HT1080 (cell line): Measurements from ENCODE around the gene RPS6KA5. TPM values are rescaled to one million over a fixed set of nuclear protein-coding genes. Genes with fewer than 3 reads are reported as not detected.
A peak's percentile ranks its signal among the peaks of the same experiment; 100 is the strongest.
"Not testable (repeated sequence)": the region's sequence is repeated elsewhere in the genome, so short reads cannot be mapped to it uniquely, and the experiment has no call there.

ENCODE experiments used
- DNase-seq: peaks from one replicate; pipeline ENCODE4 v3.0.0-alpha.2; 2015; ENCODE audit warnings: low read depth
- total RNA-seq: library from RNA; depleted of rRNA; stranded (reverse); fragments of >200 nt; shearing (Covaris generic); gene quantifications from 2 replicates; pipeline ENCODE4 v1.2.3, GENCODE V29; 2014

The RPS6KA5 gene
- total RNA-seq, 1 experiment from 2014 or later = 3.6 TPM

DNA sequence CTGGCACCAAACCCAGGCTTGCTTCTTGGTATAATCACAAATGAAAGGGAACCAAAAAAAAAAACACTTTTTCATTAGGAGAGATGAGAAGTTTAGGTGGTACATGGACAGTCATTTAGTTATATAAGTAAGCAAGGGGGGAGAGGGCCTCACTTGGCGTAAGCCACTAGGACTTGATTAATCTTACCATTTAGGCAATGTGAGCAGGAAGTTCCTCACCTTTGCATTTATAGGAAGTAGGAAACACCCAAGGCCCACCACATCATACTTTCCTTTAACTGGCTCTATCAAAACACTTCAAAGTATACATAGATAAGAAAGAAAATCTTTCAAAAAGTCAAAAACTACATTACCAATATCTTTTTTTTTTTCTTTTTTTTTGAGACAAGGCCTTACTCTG lies 6.7 kb upstream of the RPS6KA5 start:
- no peak for DNase-seq

DNA sequence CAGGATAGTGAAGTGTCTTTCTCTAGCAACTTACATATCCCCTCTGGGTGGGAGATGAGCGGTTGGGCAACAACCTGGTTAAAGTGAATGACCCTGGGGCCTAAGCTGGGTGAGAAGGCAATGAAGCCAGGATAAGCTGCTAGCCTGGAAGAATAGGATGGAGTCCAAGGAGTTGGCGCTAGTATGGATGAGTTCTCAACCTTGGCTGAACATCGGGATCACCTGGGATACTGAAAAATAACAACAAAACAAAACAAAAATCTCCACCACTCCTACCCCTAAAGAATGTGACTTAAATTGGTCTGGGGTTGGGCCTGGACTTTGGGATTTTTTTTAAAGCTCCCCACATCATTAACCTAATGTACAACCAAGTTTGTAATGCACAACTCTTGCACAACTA lies 4.8 kb upstream of the RPS6KA5 start:
- DNase-seq = no peak

DNA sequence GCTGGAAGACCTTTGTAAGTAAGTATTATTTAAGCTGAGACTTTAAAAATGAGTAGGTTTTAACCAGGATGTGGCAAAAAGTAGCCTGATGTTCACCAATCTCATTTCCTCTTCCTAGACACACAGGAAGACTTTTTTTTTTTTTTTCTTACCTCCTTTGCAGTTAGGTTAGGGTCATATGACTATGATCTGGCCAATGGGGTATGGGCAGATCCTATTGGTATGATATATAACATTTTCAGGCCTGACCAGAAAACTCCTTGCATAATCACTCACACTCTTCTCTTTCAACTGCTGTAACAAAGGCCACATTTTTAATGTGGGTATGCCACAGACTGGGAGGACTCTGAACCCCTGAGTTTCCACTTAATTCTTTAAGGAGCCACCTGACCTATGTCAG lies 2.7 kb upstream of the RPS6KA5 start:
- DNase-seq = peak; percentile 69

- DNase-seq = no peak
Measured at GRCh38 chr14:91062600-91062999, 2.2 kb upstream of the RPS6KA5 start.

GRCh38 chr14:91061056-91061887 lies 831 bp upstream of the RPS6KA5 start:
- no peak for DNase-seq

DNA sequence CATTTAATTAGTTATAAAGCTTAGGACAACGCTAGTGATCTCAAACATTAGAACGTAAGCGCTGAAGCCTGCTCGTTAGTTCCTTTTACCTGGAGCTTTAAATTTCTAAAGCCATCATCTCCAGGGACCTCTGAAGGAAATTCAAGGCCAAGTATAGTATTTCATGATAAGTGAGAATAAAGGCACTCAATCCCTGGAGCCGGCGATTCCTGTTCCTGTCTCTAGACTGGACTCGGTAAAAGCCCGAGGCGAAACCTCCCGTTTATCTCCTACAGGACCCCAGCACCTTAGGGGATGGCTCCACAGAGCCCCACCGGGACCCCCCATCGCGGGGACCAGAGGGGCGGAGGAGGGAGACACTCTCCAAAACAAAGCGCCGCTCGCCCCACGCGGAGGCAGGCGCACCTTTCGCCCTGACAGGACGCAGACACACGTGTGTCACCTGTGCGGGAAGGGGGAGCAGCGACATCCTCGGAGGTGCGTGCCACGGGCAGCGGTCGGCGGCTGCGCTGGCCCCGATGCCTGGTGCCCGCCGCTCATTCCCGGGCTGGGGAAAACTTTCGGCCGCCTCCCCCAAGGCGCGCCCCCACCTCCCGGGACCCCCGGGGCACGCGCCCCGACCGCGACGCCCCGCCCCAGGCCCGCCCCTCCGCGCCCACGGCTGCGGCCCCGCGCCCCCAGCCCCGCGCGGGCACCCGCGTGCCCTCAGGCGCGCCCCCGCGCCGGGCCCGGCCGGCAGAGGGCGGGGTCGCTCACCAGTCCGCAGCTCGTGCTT lies 678 bp downstream of the RPS6KA5 start:
- peak; percentile 13 for DNase-seq

GRCh38 chr14:91058042-91058581 lies 2.3 kb downstream of the RPS6KA5 start:
- peak; percentile 37 for DNase-seq

- no peak for DNase-seq
Measured at GRCh38 chr14:91056361-91056760, 4.1 kb downstream of the RPS6KA5 start.

DNA sequence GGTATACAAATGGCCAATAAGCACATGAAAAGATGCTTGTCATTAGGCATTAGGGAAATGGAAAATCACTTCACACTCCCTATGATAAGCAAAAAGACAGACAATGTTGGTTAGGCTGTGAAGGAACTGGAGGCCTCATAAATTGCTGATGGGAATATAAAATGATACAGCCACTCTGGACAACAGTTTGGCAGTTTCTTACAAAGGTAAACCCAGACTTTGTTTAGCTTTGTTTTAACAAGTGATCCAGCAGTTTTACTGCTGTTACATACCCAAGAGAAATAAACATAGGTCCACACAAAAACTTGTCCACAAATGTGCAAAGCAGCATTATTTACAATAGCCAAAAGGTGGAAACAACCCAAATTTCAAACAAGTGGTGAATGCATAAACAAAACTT lies 5.4 kb downstream of the RPS6KA5 start:
- DNase-seq = no peak

- no peak for DNase-seq
Measured at GRCh38 chr14:91048676-91049075, 11.8 kb downstream of the RPS6KA5 start.

DNA sequence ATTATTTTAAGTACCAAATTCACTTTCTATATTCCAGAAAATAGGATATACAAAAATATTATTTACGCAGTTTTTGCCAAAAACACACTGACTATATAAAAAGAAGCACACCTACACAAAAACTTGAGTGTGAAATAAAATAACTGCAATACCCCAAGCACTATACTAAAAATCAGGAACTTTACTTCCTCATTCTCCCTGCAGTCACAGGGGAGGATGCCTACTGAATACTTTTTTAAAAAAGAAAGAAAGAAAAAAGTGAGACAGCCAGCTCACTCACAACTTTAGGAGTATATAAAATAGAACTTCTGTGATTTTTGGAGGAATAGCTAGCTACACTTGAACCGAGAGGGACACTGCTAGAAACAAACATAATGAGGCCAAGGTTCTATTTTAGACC lies 12.2 kb downstream of the RPS6KA5 start:
- DNase-seq = no peak

DNA sequence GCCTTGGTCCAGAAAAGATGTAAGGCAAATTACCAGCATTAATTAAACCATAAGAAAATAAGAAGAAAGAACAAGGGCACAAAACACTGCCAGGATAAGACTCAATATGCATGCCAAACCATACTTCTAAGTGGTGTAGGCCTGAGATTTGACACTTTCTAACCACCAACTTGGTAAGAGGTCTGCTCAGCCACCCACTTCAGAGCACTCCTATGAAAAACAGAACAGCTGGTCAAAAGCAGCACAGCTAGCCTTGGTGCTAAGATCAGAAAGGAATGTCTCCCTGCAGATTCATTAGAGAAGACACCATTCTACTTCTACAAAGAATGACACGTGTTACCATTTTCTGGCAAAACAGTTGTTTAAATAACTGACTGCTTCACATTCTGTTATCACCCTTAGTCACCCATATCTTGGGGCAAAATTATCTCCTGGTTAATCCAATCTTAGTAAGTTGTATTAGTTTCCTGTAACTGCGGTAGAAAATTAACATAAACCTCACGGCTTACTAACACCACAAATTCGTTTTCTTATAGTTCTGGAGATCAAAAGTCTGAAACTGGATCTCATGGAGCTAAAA lies 13.2 kb downstream of the RPS6KA5 start:
- no peak for DNase-seq

DNA sequence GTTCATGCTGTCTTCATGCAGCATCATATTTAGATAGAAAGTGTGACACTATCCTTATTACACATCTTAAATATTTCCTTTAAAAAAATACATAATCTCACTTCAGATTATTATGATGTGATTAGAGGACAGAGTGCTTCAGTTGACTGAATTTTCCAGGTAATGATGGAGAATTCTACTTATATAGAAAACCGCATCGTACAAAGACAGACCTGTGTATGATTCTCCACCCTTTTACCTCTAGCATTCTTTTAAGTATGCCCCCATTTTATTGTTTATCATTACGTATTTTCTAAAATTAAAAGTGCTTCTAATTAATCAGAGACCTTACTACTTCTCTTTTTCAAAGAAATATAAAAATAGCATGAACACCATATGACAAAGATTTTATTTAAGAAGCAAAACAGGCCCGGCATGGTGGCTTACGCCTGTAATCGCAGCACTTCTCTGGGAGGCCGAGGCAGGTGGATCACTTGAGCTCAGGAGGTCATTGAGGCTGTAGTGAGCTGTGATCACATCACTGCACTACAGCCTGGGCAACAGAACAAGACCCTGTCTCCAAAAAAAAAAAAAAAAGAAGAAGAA lies 13.9 kb downstream of the RPS6KA5 start:
- no peak for DNase-seq

GRCh38 chr14:91041450-91041849 lies 19.0 kb downstream of the RPS6KA5 start:
- DNase-seq = no peak

DNA sequence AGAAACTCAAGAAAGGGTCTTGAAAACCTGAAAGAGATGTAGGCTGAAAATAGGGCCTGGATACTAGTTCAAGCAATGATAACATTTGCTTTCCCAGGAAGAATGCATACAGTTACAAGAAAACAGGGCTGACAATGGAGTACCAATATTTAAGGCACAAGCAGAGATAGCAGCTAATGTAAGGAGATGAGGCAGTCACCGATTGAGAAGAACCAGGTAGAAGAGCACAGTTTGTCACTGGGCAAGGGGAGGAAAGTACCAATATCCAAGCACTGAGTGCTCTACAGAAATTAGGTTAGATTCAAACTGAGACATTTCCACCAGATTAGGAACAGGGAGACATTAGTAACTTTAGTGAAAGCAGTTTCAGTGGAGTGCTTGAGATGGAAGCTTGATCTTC lies 19.9 kb downstream of the RPS6KA5 start:
- no peak for DNase-seq

- DNase-seq = peak; percentile 17
Measured at GRCh38 chr14:91038439-91038838, 22.0 kb downstream of the RPS6KA5 start.

- no peak for DNase-seq
Measured at GRCh38 chr14:91036741-91037469, 23.5 kb downstream of the RPS6KA5 start.

DNA sequence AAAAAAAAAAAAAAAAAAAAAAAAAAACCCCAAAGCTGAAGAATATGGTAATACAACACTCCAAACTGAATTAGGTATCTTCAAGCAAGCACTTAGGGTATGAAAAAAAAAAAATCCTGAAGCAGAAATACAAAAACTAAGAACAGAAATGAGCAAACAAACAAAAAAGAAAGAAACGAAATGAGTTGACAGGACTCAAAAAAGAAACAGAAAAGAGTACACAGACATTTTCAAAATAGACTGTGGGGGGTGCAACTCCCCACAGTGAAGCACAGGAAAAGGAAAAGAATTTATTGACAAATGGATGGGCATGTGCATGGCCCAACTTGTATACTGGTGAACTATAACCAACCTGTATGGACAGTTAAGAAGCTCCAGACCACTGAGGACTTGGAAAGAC lies 24.6 kb downstream of the RPS6KA5 start:
- DNase-seq = no peak

- not testable (repeated sequence) for DNase-seq
Measured at GRCh38 chr14:91034379-91034778, 26.1 kb downstream of the RPS6KA5 start.

DNA sequence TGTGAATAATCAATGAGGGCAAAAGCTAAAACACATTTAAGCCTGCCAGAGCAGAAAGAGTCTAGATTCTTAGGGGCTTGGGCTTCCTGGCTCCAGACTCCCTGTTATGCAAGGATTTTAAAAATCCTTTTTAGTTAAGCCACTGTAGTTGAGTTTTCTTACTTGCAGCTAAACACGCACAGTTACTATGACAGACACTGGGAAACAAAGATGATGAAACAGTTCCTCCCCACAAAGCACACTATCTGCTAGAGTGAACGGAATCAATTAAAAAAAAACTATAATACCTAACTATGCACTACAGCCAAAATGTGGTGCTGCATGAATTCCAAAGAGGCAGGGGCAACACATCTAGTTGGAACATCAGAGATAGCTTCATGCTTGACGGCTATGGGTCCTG lies 28.2 kb downstream of the RPS6KA5 start:
- DNase-seq = no peak

- DNase-seq = no peak
Measured at GRCh38 chr14:91031666-91032065, 28.8 kb downstream of the RPS6KA5 start.
